B cell (primary cell): Measurements from ENCODE around the gene KCNK17. TPM values are rescaled to one million over a fixed set of nuclear protein-coding genes. Genes with fewer than 3 reads are reported as not detected.

Source experiments
- ATAC-seq: fragments of 200-7000 bp; cut with Tn5 transposase; one replicate; pipeline ENCODE4 v1.10.0; 2021; ENCODE audit warnings: low read depth, mild to moderate bottlenecking, moderate number of reproducible peaks, moderate library complexity
- CTCF ChIA-PET: fragments of 350-600 bp; sonication (Branson Sonifier 250); formaldehyde crosslinking; loops from one replicate; lab custom pipeline; 2021; ENCODE audit warnings: antibody characterized with exemption, inconsistent platforms; lab: Charles Lee
- POLR2A ChIA-PET: fragments of 350-600 bp; sonication (Branson Sonifier 250); formaldehyde crosslinking; loops from one replicate; lab custom pipeline; 2021; ENCODE audit warnings: antibody characterized with exemption; lab: Charles Lee
- DNase-seq: peaks from one replicate; pipeline ENCODE4 v3.0.0; 2013
- H2AFZ ChIP-seq: 2 replicates; pipeline ENCODE4 v1.6.1; 2012; ENCODE audit warnings: mild to moderate bottlenecking, low read depth, low read length; ENCODE audit not compliant: insufficient read depth, poor library complexity, severe bottlenecking
- H3K27ac ChIP-seq, 2 donors: 1 replicate in 1 of 2; 2 replicates in 1 of 2; pipeline ENCODE4 v1.5.1; 2012 to 2013; ENCODE audit warnings: low read length in 2 of 2, mild to moderate bottlenecking in 2 of 2, moderate library complexity in 1 of 2
- H3K27me3 ChIP-seq, 4 experiments: fragments of 200-600 bp in 1 of 4; sonication (generic) in 1 of 4; replicated peaks in 1 of 4; 1 replicate in 2 of 4; 2 replicates in 2 of 4; pipeline versions ENCODE4 v1.6.1 to v1.7.0; 2013 to 2016; ENCODE audit warnings: low read length in 3 of 4, mild to moderate bottlenecking in 2 of 4, mixed read lengths in 1 of 4, moderate library complexity in 1 of 4; ENCODE audit not compliant: insufficient read depth in 4 of 4, control insufficient read depth in 3 of 4; ENCODE audit errors: control extremely low read depth in 1 of 4
- H3K36me3 ChIP-seq, 2 experiments: replicated peaks in 1 of 2; 1 replicate in 1 of 2; 2 replicates in 1 of 2; pipeline versions ENCODE4 v1.6.1 to v1.7.1; 2013; ENCODE audit warnings: low read length in 1 of 2; ENCODE audit not compliant: insufficient read depth in 2 of 2, control insufficient read depth in 1 of 2; ENCODE audit errors: control extremely low read depth in 1 of 2, extremely low read depth in 1 of 2
- H3K4me1 ChIP-seq, 2 donors: fragments of 200-600 bp in 1 of 2; sonication (generic) in 1 of 2; 1 replicate in 1 of 2; 2 replicates in 1 of 2; pipeline versions ENCODE4 v1.5.1 to v1.6.1; 2013 to 2017; ENCODE audit warnings: low read length in 2 of 2; ENCODE audit not compliant: control insufficient read depth in 2 of 2, insufficient read depth in 2 of 2
- H3K4me2 ChIP-seq: replicated peaks from 2 replicates; pipeline ENCODE3; 2012; ENCODE audit warnings: mild to moderate bottlenecking, low read depth, low read length; ENCODE audit not compliant: poor library complexity, severe bottlenecking
- H3K4me3 ChIP-seq, 5 experiments: fragments of 200-600 bp in 1 of 5; sonication (generic) in 1 of 5; 1 replicate in 3 of 5; 2 replicates in 2 of 5; pipeline versions ENCODE4 v1.5.1 to v1.7.0; 2011 to 2016; ENCODE audit warnings: low read length in 4 of 5, mild to moderate bottlenecking in 4 of 5, low read depth in 2 of 5, control low read depth in 1 of 5, moderate library complexity in 1 of 5; ENCODE audit not compliant: insufficient read depth in 1 of 5; ENCODE audit errors: control extremely low read depth in 1 of 5, extremely low read depth in 1 of 5
- H3K79me2 ChIP-seq: fragments of 200-600 bp; sonication (generic); one replicate; pipeline ENCODE4 v1.6.0; 2016; ENCODE audit warnings: low read length; ENCODE audit not compliant: control insufficient read depth, insufficient read depth
- H3K9ac ChIP-seq: fragments of 200-600 bp; sonication (generic); 2 replicates; pipeline ENCODE4 v1.6.1; 2017; ENCODE audit warnings: mild to moderate bottlenecking, low read length, moderate library complexity
- H3K9me3 ChIP-seq, 3 donors: one replicate each; pipeline versions ENCODE4 v1.6.1 to v1.7.1; 2013; ENCODE audit warnings: low read length in 2 of 3; ENCODE audit not compliant: control insufficient read depth in 2 of 3, insufficient read depth in 1 of 3; ENCODE audit errors: control extremely low read depth in 1 of 3
- H4K20me1 ChIP-seq: 2 replicates; pipeline ENCODE4 v1.6.0; 2012; ENCODE audit warnings: mild to moderate bottlenecking, low read length; ENCODE audit not compliant: insufficient read depth, control insufficient read depth, poor library complexity, severe bottlenecking
- H3K27ac Mint-ChIP-seq: one replicate; pipeline ENCODE4 v1.8.0; 2021; ENCODE audit warnings: mixed read lengths
- H3K27me3 Mint-ChIP-seq: one replicate; pipeline ENCODE4 v1.8.0; 2021; ENCODE audit warnings: mixed read lengths
- H3K4me1 Mint-ChIP-seq: one replicate; pipeline ENCODE4 v1.8.0; 2021; ENCODE audit warnings: mixed read lengths
- H3K4me3 Mint-ChIP-seq: one replicate; pipeline ENCODE4 v1.8.0; 2021; ENCODE audit warnings: mixed read lengths
- H3K9me3 Mint-ChIP-seq: one replicate; pipeline ENCODE4 v1.8.0; 2022; ENCODE audit warnings: mixed read lengths; ENCODE audit not compliant: insufficient read depth
- CTCF ChIP-seq: fragments of 200-600 bp; IDR thresholded peaks from one replicate; pipeline ENCODE4 v1.8.0; 2022; ENCODE audit warnings: antibody characterized with exemption, mild to moderate bottlenecking
- EZH2 ChIP-seq: IDR thresholded peaks from 2 replicates; pipeline ENCODE4 v1.6.1; 2012; ENCODE audit warnings: borderline replicate concordance, low read depth, mild to moderate bottlenecking, moderate library complexity, low read length; ENCODE audit not compliant: insufficient read depth, poor library complexity, severe bottlenecking
- WGBS: methylation state at CpG from one replicate; pipeline ENCODE4 v1.1.5; 2013; ENCODE audit warnings: missing lambda C conversion rate; ENCODE audit not compliant: insufficient coverage; 5-methylcytosine and 5-hydroxymethylcytosine counted together
- intact Hi-C: fragments of 100-400 bp; cut with micrococcal nuclease; formaldehyde crosslinking; loops from one replicate; pipeline ENCODE4 v1.10.0; 2022
- polyA plus RNA-seq: library from polyadenylated mRNA; depleted of rRNA; stranded (reverse); fragments of >200 nt; gene quantifications from 2 replicates; pipeline ENCODE4 v1.2.3, GENCODE V29; 2012
- total RNA-seq, 2 donors: library from RNA; stranded (reverse); fragments of 120-200 nt in 1 of 2; gene quantifications; 1 replicate in 1 of 2; 2 replicates in 1 of 2; pipeline versions ENCODE4 v1.2.3 to v1.2.4, GENCODE V29; 2013 to 2022

The KCNK17 gene
- total and polyA plus RNA-seq, 2 donors (not counting 1 experiment from before 2014, with no cell fraction given) = not detected

GRCh38 chr6:39353698-39354315 is 39.6 kb upstream of the KCNK17 start:
- Histone ChIP-seq H3K4me2 (no peak overlapping the region), H4K20me1 (no peaks in the 10 kb centered on the region), H3K36me3 (no peaks in the 10 kb centered on the region), H3K27ac (no peak overlapping the region), H3K9me3 (no peaks in the 10 kb centered on the region), H3K4me1 (no peaks in the 10 kb centered on the region), H3K27me3 (peaks cover 0 to 3% (median 0%) of the 10 kb centered on the region in 4 experiments), H3K79me2 (no peaks in the 10 kb centered on the region), H3K9ac (no peak overlapping the region), H3K4me3 (no peak overlapping the region), H2AFZ (no peak overlapping the region)
- H3K27ac Mint-ChIP-seq = no peak overlapping the region
- TF ChIP-seq EZH2 (no peak), CTCF (no peak)
- ChIA-PET CTCF (interaction anchor here (2.9 kb wide), 1 partner anchor 9 kb away, joined by 14 read pairs; no protein-coding TSS in a partner anchor), POLR2A (no interaction called here)
- no peaks in the 10 kb centered on the region for H3K9me3 Mint-ChIP-seq
- intact Hi-C loops = no loop called here
- DNase-seq = no peak
- no peak overlapping the region for H3K4me3 Mint-ChIP-seq
- no peaks in the 10 kb centered on the region for H3K4me1 Mint-ChIP-seq
- peaks cover 4% of the 10 kb centered on the region for H3K27me3 Mint-ChIP-seq
- 95% methylated on average over 7 of the region's 7 CpGs for WGBS
- no peak for ATAC-seq

GRCh38 chr6:39350723-39351505 is 36.7 kb upstream of the KCNK17 start:
- intact Hi-C loops = no loop called here
- H3K9me3 ChIP-seq = no peaks in the 10 kb centered on the region
- no peak for DNase-seq
- WGBS = 95% methylated on average over 4 of the region's 13 CpGs
- no peak overlapping the region for H3K4me3 ChIP-seq
- H3K27ac ChIP-seq = no peak overlapping the region
- ChIA-PET CTCF (interaction anchor here (0.6 to 2.9 kb wide), 4 partner anchors 8 to 184 kb away, joined by 3 to 14 read pairs (median 4); no protein-coding TSS in a partner anchor), POLR2A (no interaction called here)
- H3K4me1 ChIP-seq = no peaks in the 10 kb centered on the region
- no peak overlapping the region for H2AFZ ChIP-seq
- H4K20me1 ChIP-seq = no peaks in the 10 kb centered on the region
- Mint-ChIP-seq H3K4me3 (no peak overlapping the region), H3K9me3 (no peaks in the 10 kb centered on the region), H3K27ac (no peak overlapping the region), H3K27me3 (no peaks in the 10 kb centered on the region), H3K4me1 (no peaks in the 10 kb centered on the region)
- no peak for ATAC-seq
- no peak overlapping the region for H3K9ac ChIP-seq
- no peak overlapping the region for H3K4me2 ChIP-seq
- no peak for TF ChIP-seq CTCF
- TF ChIP-seq EZH2 = no peak
- peaks cover 0 to 3% (median 0%) of the 10 kb centered on the region in 4 experiments for H3K27me3 ChIP-seq
- H3K36me3 ChIP-seq = no peaks in the 10 kb centered on the region
- H3K79me2 ChIP-seq = no peaks in the 10 kb centered on the region
